GM21390 (cell line): ENCODE measurements around the gene CDH26.

Experiments
- ATAC-seq: cut with Tn5 transposase; IDR thresholded peaks from one replicate; pipeline ENCODE4 v1.9.1; 2021; ENCODE audit not compliant: unreplicated experiment

The CDH26 gene

DNA sequence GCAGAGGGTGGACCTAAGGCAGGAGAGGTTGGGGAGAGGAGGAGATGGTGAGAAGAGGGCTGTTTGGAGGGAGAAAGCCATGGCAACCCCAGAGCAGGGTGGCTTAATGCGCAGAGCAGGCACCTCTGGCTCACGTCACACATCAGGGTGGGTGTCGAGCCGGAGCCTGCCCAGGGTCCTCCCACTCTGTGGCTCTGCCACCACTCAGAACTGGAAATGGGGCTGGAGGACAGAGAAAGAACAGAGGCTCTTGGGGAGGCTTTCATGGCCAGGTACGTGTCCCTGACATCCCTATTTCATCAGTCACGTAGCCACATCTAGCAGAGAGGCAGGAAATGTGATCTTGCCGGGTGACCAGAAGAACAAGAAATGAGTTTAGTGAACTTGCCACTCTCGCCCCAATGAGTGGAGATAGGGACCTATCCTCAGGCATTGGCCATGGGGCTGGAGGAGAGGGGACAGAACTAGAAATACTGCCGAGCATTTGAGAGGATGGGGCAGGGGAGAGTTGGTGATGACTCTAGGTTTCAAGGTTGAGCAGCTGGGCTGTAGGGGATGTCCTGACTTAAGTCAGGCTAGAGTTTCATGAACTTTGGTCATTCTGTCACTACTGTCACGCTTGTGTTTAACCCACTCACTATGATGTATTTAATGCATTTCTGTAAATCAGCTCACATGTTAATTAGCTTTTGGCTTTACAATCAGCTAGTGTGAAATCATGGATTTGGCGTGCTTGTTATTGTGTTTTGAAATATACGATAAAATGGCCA, 52.7 kb downstream of the CDH26 start:
- ATAC-seq, result no peak

DNA sequence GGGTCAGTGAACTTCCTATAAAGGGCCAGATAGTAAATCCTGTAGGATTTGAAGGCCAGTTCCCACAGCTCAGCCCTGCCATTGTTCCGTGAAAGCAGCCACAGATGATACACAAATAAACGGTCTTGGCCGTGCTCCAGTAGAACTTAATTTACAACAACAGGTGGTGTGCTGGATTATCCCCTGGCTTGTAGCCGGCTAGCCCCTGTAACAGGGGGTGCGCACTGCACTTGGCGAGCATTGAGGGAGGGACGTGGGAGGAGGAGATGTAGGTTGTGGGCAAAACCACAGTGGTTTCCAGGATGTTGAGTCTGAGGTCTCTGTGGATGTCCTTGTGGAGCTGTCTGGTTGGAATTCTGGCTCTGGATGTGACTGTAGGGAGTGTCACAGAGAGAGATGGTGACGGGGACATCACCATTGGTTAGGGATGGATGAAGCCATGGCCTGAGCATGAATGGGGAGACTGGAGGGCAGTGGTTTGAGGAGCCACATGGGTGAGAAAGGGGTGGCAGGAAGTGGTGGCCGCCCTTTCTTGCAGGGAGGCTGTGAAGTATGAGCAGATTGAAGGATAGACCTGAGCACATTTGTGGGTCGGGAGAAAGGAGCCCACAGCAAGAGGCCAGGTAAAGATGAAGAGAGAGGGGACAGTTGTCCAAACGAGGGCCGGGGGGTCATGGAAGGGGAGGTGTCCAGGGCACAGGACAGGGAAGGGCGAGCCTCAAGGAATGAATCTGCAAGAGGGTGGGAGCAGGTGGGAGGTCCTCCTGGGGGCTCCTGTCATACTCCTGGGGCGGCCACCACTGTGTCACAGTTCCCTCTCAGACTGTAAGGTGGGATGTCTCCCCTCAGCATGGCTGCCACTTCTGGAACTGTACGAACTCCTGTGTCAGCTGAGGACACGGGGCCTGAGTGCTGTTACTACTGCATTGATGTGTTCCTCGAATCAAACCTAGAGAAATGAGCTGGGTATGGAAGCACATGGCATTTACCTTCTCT, 53.6 kb downstream of the CDH26 start:
- no peak for ATAC-seq

DNA sequence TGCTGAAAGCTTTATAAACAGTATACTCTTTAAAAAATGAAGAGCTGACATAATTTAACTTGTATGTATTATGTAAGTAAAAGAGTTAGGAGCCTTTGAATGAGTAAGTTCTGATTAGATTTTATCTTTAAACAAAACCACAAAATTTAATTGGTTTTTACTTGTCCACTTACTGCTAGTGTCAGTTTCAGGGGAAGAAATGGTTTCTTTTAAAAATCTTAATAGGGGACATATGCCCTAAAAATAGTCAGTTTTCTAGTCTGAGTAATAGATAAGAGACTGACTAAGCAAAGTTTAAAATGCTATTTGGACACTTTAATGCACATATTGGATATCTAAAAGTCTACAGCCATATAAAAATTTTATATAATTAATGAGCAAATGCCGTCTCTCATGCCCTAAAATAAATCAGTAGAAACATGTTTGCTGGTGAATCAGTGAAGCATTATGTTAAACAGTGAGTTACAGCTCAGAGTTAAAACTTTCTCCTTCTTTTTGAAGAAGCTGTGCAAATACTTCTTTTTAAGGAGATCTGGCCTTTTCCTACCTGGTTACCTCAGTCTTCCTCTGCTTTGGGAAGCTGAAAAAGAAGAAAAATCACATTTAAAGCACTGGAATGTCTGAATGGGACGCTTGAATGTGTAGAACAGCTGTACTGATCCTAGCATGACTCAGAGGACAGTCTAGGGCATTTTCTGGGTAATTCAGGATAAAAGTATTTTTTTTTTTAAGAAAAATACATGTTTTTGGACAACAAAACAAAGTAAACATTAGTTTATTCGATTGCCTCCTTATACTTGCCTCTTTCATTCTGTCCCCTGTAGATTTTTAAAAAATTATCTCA, 55.3 kb downstream of the CDH26 start:
- ATAC-seq, result no peak

DNA sequence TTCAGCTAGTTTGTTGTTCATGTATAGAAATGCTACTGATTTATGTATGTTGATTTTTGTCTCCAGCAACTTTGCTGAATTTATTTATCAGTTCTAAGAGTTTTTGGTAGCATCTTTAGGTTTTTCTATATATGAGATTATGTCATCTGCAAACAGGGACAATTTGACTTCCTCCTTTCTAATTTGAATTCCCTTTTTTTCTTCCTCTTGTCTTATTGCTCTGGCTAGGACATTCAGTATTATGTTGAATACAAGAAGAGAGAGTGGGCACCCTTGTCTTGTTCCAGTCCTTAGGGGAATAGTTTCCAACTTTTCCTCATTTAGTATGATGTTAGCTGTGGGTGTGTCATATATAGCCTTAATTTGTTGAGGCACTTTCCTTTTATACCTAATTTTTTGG, 58.2 kb downstream of the CDH26 start:
- no peak for ATAC-seq

DNA sequence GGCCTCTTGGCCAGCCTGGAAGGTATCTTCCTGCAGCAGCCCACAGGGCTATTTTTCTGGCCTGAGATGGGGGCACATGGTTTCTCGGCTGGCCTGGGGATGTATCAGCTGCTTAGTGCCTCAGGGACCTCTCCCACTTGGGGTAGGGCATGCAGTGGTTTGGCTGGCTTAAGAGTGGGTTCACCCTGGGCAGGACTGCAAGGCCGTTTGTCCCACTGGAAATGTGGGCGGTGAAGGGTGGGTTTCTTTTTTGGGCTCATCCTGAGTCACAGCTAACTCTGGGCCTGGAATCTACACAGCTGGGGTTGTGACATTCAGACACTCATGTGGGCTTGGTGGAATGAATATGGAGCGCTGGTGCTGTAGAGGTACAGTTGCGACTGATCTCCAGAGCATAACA, 62.0 kb downstream of the CDH26 start:
- ATAC-seq, result no peak

DNA sequence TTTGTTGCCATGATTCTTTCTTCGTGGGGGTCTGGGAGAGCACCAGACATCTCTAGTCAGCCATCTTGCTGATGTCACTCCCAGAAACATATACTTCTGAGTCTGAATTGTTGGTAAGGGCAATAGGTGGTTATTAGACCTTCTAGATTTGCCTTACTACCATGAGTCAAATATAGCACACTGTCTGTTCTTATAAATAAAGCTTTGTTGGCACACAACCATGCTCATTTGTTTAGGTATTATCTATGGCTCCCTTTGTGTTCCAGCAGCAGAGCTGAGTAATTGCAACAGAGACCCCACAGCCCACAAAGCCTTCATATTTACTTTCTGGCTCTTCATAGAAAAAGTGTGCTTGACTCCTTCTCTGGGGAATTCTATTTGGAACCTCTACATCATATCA, 62.9 kb downstream of the CDH26 start:
- ATAC-seq, result no peak

DNA sequence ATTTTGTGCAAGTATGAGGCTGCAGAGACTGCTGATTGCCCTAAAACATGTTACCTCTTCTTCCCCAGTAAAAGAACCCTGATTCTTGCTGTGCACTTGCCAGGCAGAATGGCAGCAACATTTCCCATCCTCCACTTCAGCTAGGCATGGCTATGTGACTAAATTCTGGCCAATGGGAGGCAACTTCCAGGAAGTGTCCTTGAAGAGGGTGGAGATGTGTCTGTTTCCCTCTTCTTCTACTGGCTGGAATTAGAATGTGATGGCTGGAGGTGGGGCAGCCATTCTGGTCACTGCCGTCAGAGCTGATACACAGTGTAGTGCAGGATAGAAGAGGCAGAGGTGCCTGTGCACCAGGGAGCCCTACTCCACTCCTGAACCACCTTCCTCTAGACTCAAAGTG, 64.6 kb downstream of the CDH26 start:
- ATAC-seq, result no peak

DNA sequence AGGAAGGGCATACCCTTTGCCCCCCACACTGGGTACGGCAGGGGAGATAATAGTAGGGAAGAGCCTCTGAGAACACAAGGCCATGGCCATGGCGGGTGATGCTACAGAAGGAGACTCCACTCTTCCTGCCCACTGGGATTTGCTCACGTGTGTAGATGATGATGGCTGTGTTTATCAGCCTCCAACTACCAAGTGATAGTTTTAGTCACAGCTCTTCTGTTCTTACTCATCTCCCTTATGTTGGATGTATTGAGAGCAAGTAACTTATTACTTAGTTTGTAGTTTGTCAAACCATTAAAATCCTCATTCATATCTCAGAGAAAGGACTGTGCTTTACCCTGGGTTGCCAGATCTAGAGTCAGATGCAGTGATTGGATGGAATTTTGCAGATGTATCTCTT, 66.0 kb downstream of the CDH26 start:
- no peak for ATAC-seq

DNA sequence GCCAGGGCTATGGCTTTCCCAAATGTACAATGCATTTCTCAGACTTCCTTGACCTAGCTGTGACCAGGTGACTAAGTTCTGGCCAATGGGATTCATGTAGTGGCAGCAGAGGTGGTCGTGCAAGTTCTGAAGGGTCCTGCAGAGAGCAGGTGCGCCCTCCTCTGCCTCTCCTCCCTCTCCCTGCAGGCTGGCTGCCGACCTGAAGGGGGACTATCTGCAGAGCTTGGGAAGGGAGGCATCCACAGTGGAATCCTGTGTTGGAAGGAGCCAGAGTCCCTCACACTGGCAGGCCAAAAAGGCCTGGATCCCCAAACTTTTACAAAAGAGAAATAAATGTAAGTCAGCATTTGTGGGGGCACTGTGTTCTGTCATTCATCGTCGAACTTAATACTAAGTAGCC, 66.6 kb downstream of the CDH26 start:
- no peak for ATAC-seq

DNA sequence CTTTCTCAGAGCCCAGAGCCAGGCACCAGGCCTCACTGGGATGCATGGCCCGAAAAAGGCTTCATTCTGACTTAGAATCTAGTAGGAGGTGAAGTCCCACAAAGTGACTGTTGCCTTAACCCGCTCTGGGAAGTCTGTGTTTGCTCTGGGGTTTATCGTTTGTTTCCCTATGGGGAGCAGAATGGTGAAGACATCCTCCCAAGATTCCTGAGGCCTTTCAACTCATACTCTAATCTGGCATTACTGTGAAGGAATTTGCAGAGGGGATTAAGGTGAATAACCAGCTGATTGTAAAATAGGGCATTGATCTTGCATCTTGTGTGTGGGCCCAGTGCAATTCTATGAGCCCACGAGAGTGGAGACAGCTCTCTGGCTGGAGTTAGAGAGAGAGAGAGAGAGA, 67.8 kb downstream of the CDH26 start:
- ATAC-seq, result no peak

DNA sequence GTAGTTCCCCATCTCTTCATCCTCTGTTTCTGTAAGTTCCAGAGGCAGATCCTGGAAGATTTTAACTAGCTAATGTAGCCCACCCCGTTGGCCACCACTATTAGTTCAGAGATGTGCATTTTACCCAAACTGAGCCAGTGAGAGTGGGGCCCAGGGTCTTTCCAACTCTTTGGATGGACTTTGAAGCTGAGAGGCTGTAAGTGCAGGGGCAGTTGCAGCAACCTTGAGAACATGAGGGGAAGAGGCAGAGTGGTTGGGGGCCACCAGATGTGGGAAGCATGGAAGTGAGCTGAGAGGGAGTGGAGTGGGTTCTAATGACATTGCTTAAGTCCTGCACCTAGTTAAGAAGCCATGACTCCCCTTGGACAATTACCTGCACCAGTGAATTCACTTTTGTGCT, 72.2 kb downstream of the CDH26 start:
- ATAC-seq, result no peak

DNA sequence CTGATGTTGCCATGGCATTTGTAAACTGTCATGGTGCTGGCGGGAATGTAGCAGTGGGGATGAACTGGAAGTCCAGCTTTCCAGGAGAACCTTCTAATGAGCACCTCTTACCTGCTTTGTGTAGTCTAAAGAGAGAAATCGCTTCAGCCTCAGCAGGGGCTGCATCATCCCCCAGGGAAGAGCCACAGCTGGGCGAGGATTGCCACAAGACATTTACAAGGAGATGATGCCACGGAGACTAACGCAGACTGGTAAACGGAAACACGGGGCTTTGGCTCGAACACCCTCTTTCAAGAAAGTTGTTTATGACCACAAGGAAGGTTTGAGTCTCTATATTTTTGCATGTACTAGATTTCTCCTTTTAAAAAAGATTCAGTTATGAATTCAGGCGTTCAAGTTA, 72.9 kb downstream of the CDH26 start:
- ATAC-seq, result no peak

DNA sequence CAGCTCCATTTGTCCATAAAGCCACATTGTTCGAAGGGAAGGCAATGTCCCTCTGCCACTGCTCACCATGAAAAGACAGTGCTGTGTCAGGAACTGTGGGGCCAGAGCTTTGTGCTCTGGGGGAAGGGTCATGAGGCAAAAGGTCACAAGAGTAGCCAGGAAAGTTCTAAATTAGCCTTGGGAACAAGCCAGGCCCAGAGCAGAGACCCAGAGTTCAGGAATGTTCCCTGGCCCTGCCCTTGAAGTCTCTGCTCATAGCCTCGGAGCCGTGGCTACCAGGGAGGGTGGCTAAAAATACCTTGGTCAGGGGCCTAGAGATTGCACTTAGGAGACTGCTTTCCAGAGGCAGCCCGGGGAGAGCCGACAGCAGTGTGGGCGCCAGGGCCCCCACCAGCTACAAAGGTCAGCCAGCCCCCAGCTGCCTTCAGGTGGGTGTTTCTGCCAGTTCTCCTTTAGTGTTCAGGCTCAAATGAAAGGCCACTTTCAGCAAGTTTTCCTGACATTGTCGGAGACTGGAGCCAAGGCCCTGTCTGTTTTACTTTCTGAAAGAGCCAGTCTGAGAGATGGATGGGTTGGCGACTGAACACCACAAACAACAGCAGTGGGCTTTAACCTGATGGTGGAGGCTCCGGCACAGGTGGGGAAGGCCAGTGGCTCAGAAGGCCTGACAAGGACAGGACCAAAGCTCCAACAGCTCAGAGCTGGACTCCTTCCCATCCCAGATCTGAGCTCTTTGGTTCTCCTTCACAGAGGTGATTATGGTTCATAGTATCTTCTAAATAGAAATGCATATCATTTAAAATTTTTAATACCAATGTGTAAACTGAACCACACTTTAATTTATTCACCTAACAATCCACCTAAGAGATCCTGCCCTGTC, 76.2 kb downstream of the CDH26 start:
- no peak for ATAC-seq

DNA sequence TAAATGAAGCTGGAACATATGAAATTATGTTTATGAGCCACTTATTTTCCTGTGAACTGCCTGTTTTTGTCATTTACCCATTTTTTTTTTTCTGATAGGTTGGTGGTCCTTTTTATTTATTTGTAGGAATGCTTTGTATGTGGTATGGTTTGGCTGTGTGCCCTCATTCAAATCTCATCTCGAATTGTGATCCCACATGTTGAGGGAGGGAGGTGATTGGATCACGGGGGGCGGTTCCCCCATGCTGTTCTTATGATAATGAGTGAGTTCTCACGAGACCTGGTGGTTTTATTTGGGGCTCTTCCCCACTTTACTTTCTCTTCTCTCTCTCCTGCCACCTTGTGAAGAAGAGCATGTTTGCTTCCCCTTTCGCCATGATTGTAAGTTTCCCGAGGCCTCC, 77.3 kb downstream of the CDH26 start:
- no peak for ATAC-seq

DNA sequence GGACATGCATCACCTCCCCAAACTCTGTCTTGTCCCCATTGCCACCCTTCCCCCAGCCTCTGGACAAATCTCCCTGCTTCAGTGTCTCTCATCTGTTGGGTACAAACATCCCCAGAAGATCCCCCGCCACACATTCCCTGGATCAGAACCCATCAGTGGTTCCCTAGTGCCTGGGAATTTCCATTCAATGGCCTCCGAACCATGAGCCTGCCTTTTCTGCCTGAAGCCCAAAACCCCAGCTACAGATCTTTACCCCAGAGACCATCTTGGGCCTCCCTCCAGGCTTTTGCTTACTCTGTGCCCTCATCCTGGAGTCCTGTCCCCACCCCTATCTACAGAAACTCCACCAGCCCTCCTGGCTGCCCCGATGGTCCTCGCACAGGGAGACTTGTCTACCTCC, 78.1 kb downstream of the CDH26 start:
- no peak for ATAC-seq

DNA sequence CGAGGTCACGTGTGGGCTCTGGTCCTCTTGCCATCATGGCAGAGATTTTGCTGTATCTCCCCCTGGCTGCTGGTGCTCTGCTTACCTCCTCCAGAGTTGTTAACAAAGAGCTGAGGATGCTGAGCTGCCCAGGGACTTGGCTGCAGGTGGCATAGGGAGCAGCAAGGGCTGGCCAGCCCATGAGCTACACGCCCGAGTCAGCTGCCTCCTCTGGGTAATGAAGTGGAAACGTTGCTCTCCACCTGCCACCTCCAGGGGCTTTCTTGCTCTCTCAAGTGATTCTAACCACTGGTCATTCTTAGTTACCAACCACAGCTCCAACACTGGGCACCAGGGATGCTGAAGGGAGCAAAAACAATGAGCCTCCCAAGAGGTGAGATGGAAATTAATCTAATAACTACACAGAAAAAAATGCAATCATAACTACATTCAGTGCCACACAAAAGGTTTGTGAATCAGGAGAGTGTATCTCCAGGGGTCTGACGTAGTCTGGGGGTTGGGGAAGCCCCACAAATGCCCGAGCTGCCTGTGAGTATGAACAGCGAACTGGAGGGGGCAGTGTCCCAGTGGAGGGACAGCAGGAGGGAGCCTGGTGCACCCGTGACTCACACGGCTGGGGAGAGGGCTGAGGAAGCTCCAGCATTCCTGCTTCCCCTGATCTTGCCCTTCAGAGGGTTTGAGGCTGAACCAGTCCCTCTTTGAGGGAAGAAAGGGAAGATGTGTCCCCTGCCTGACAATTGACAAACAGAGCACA, 78.7 kb downstream of the CDH26 start:
- no peak for ATAC-seq

DNA sequence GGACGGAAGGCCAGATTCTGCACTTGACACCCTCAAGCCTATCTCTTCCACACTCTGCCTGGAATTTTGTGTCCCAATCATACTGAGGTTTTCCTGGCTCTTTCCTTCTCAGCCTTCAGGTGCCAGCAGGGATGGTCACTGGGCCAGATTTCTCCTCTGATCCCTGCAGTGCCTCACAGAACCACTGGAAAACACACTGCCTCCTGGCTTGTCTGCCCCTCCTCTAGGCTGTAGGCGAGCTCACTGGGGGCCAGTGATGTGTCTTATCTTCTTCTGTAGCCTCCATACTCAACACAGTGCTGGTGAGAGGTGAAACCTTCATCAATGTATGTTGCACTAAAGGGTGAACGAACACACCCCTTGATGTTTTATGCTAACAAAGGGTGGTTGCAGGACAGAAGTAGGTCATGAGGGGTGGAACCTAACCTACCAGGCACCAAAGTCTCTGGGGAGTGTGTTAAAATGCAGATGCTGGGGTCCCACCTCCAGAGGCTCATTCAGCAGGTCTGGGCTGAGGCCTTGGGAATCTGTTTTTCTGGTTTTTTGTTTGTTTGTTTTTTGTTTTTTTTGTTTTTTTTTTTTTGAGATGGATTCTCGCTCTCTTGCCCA, 80.3 kb downstream of the CDH26 start:
- no peak for ATAC-seq

DNA sequence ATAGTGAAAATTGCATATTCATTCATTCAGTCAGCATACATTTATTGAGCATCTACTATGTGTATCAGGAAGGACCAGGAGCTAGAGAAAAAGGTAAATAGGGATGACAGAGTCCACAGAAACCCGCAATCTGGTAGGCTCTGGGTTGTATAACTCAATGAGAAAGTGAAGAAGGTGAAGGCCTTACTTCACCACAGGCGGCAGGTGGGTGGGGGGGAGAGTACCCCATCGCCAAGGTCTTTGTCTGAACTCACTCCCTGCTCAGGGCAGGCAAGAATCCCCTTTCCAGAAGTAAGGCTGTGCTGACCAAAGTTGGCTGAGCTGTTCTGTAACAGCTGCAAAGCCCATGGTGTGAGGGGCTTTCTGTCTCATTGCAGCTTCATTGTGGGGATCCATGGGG, 81.3 kb downstream of the CDH26 start:
- no peak for ATAC-seq

DNA sequence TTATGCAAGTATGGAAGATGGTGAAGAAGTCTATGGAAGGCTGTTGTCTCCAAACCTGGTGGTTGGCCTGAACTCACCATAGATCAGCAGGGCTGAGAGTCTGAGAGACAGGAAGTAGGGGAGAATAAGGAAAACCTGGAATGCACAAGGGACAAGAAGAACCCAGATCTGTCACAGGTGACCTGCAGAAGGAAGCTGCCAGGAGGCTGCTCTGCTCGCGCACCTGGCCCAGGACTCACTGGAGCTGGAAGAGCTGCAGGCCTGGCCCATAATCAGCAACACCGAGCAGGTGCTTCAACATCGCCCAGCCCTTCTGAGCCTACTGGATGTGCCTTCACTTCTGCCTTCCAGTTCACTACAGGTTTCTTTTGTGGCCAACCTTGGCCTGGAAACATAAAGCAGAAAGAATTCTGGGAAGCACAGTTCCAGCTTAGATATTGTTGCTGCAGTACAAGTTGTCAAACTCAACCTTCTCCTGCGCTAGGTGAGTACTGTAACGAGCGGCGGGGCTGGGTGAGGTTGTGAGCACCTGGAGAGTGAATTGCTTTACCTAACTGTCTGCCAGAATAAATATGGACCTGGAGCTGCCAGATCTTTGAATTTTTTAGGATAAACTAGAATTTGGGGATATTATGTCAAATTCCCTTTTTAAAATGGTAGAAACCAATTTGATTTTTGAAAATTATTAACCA, 82.4 kb downstream of the CDH26 start:
- ATAC-seq, result no peak
